Measurements from ENCODE around the gene ABCG4.
"Not testable (repeated sequence)": the region's sequence is repeated elsewhere in the genome, so short reads cannot be mapped to it uniquely, and the experiment has no call there.

The ABCG4 gene

DNA sequence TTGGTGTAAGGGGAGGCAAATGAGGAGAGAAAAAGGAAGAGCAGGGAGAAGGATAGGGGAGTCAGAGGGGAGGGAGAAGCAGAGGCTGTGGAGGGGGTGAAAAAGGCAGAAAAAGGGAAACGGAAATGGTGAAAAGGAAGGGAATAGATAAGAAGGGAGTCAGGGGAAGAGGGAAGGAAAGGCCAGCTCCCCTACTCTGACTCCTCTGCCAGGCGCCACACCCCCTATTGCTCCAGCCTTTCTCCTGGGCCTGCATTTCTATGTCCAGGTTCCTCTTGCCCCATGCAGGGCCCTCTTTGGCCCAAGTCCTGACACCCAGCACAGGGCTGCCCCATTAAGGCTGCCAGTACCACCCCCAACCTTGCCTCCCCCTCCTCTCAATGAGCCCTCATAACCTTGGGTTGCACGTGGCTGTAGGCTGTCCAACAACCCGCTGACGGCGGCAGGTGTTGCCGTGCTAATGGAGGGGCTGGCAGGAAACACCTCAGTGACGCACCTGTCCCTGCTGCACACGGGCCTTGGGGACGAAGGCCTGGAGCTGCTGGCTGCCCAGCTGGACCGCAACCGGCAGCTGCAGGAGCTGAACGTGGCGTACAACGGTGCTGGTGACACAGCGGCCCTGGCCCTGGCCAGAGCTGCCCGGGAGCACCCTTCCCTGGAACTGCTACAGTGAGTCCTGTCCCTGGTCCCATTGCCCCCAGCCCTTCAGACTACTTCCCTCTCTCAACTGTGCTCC lies 33.0 kb downstream of the ABCG4 start:
- DNase-seq (ENCODE audit: low read depth, low spot score), result no peak

DNA sequence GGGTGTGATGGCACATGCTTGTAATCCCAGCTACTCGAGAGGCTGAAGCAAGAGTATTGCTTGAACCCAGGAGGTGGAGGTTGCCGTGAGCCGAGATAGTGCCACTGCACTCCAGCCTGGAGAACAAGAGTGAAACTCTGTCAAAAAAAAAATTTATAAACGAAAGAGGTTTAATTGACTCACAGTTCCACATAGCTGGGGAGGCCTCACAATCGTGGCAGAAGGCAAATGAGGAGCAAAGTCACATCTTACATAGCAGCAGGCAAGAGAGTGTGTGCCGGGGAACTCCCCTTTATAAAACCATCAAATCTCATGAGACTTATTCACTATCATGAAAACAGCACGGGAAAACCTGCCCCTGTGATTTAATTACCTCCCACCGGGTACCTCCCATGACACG lies 35.5 kb downstream of the ABCG4 start:
- DNase-seq (ENCODE audit: low read depth, low spot score), result not testable (repeated sequence)

DNA sequence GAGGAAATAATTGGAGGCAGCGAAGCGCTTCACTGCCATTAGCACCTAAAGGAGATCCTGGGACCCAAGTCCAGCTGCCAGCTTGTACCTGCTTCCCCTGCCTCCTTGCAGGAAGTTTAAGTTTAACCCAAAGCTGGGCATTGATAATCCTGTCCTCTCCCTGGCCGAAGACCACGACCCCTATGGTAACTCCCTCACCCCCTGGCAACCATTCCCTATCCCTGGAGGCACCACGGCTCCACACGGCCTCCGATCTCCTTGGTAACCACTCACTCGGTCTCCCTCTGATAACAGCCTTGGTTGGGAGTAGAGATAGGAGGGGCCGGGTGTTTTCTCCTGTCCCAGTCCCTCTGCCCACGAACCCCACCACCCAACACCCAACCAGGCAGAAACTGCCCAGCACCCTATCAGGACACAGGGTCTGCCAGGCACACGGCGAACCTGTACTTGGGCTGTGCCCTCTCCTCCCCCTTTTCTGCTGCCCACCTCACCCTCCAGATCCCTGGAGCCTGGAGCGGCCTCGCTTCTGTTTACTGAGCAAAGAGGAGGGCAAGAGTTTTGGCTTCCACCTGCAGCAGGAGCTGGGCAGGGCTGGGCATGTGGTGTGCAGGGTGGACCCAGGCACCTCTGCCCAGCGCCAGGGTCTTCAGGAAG lies 37.3 kb downstream of the ABCG4 start:
- DNase-seq (ENCODE audit: low read depth, low spot score), result no peak

DNA sequence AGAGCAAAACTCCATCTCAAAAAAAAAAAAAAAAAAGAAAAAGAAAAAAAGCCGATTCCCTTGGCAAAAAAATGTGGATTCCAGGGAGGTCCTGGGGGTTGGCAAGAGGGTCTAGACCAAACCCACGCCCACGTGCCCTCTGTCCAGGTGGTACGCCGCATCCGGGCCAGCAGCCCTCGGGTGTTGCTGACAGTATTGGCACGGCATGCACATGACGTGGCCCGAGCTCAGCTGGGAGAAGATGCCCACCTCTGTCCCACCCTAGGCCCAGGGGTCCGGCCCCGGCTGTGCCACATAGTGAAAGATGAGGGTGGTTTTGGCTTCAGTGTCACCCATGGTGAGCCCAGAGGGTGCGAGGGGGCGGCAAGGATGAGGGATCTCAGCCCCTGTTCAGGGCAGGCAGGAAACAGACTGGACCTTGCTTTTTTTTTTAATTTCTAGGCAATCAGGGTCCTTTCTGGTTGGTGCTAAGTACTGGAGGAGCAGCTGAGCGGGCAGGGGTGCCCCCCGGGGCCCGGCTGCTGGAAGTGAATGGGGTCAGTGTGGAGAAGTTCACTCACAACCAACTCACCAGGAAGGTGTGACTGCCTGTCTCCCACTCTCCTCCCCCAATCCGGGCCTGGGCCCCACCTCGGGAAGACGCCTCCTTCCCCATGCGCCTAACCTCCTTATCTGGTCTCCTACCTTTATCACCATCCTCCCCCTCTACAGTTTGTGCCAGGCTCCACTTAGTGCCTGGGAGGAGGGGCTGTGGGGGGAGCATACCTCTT lies 38.5 kb downstream of the ABCG4 start:
- DNase-seq (ENCODE audit: low read depth, low spot score), result no peak

DNA sequence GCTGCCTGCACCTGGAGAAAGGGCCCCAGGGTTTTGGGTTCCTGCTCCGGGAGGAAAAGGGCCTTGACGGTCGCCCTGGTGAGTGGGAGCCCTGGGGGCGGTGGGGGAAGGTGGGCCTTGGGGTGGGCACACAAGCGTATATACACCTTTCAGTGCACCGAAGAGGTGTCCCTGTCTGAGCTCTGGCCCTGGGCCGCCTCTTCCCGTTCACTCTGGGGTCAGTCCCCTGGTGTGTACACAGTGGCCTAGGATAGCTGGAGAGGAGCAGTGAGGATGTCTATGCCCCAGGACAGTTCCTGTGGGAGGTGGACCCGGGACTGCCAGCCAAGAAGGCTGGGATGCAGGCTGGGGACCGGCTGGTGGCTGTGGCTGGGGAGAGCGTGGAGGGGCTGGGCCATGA lies 39.2 kb downstream of the ABCG4 start:
- DNase-seq (ENCODE audit: low read depth, low spot score), result no peak

DNA sequence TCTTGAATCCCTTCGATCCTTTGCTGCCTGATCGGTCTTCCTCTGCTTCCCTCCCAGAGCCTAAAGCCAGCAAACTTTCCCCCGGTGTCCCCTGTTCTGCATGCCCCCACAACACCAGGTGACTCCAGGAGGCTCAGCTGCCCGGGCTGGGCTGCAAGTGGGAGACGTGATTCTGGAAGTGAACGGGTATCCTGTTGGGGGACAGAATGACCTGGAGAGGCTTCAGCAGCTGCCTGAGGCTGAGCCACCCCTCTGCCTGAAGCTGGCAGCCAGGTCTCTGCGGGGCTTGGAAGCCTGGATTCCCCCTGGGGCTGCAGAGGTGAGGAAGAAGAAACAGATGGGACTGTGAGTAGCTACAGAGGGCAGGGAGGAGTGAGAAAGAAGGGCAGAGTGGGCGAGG lies 40.0 kb downstream of the ABCG4 start:
- no peak for DNase-seq (ENCODE audit: low read depth, low spot score)

DNA sequence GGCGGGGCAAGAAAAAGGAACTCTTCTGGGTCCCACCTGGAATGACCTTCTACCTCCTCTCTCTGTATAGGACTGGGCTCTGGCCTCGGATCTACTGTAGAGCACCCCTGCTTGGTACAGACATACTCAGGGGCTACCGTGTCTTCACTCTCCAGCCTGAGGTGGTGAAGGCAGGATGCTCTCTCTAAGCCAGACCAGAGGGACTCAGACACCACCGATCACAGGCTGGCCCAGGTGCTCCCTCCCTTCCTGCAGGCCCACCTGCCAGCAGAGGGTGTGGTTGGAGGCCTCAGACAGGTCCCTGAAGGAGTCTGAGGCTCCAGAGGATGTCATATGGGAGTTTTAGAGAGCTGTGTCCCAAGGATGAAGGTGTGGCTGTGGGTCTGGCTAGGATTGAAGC lies 40.5 kb downstream of the ABCG4 start:
- no peak for DNase-seq (ENCODE audit: low read depth, low spot score)

DNA sequence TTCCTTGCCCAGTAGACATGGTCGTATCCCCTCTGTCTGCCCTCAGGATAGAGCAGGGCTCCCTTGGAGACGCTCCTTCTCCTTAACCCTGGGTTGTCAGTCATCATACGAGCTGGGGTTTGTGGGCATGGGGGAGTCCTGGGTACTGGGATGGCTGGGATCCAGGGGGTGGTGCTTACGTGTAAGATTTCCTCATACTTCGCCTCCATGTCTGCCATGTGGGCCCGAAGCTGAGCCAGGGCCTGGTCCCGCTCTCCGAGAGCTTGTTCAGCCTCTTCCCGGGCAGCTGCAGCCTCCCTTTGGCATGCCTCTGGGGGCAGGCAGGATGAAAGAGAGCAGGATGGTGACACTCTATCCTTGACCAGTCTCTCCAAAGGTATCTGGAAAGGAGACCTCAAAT lies 41.7 kb downstream of the ABCG4 start:
- DNase-seq (ENCODE audit: low read depth, low spot score), result no peak

DNA sequence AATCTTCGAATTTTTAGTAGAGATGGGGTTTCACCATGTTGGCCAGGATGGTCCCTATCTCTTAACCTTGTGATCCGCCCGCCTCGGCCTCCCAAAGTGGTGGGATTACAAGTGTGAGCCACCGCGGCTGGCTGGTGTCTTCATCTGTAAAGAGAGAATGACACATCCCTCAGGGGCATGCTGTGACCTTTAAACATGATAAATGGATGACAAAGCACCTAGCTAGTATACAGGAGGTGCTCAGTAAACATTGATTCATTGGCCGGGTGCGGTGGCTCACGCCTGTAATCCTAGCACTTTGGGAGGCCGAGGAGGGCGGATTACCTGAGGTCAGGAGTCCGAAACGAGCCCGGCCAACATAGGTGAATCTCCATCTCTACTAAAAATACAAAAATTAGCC lies 42.4 kb downstream of the ABCG4 start:
- DNase-seq (ENCODE audit: low read depth, low spot score), result not testable (repeated sequence)

DNA sequence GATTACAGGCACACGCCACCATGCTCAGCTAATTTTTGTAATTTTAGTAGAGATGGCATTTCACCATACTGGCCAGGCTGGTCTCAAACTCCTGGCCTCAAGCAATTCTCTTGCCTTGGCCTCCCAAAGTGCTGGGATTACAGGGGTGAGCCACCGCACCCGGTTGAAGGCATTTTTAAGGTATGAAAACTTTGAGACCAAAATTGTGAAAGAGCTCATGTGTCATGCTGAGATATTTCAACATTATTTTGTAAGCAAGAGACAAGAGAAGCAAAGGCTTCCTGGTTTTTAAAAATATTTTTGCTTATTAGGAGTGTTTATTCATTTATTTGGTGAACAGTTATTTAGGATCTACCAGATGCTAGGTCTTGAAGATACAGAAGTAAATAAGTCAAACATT lies 43.3 kb downstream of the ABCG4 start:
- no peak for DNase-seq (ENCODE audit: low read depth, low spot score)

DNA sequence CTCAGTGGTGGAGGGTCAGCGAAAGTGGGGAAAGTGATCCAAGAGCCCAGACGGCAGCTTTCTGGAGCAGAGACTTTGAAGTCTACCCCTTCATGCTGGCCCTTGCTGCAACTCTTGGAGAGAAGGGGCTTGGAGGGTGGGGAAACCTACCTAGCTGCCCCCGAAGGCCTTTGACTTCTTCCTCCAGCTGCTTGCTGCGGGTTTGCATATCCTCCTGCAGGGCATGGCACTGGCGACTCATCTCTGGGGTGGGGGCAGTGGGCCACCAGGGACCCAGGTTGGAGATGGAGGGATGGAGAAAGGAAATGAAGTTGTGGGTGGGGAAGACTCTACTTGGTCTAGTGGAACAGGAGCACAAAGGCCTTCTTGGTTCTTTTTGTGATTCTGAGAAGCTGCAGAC lies 44.1 kb downstream of the ABCG4 start:
- DNase-seq (ENCODE audit: low read depth, low spot score), result no peak

DNA sequence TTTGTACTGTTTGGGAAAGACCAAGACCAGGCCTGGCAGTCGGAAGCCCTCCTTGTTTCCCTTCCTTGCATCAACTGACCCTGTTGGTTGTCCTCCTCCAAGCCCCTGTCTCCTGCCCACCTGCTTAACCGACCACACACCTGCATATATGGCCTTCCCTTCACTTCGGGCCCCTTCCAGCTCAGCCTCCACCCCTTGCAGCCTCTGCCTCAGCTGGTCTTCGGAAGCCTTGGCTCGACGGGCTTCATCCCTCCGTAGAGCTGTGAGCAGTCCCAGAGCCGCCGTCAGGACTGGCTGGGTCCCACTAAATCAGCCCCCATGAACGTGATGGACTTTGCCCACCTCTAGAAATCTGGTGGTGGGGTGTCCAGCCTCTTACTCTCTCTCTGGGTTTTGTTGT lies 44.8 kb downstream of the ABCG4 start:
- DNase-seq (ENCODE audit: low read depth, low spot score), result no peak

DNA sequence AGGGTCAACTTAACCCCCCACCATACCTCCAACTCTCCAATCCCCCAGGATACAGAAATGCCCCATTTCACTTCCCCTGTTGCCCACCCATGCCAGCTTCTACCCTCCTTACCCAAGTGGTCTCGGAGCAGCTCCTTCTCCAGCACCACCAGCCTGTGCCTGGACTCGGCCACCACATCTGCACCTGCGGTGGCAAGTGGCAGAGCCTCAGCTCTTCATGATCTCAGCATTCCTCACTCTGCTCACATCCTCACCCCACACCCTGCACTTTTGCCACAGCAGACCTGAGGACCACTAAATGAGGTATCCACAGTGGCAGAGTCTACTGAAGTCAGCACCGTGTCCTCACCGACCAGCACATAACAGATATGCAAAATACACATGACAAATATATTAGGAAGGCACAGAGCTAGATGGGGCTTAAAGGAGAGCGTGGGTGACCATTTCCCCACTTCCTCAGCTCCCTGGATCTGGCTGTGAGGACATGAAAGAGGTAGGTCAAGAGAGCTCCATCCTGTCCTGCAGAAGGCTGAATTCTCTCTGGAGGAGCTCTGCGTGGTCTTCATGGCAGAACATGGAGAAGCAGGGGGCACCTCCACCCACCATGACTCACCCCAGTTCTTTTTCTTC lies 46.1 kb downstream of the ABCG4 start:
- DNase-seq (ENCODE audit: low read depth, low spot score), result no peak

DNA sequence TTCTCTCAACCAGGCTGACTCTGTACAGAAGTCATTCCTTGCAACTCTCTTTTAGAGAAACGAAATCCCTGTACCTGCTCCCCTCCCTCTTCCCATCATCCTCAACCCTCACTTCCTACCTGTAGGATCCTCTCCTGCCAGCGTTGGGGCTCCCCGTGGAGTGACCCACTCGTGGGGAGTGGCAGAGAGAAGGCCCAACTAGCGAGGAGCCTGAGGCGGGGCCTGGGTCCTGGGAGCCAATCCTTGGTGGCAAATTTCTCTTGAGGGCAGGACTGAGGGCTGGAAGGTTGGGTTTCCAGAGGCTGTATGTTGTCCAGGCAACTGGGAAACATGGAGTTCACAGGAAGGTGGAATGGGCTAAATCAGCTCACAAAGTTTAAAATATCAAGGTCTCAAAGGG lies 46.8 kb downstream of the ABCG4 start:
- no peak for DNase-seq (ENCODE audit: low read depth, low spot score)

DNA sequence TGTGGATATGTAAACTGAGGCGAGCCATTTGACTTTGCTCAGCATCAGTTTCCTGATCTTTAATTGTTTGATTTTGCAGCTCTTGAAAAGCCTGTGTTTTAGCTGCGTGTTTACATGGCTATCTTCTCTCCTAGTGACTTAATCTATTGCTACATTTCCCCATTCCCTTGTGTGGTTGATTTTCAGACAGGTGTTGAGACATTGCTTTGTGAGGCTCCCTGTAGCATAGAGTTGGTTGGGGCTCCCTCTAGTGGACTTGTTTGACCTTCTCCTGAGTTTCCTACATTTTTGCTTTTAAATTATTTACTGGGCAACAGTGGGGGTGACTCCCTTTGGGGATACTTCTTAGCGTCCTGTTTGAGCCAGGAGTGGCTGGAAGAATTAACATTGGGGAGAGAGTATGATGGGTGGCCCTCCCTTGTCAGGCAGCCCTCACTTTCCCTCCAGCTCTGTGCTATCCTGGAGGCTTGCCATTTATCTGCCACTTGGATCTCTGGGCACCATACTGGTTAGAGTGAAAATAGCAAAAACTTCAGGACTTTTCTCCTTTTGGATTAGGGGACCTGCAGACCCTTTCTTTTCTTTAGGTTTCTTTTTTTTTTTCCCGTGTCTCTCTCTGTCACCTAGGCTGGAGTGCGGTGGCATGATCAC lies 48.1 kb downstream of the ABCG4 start:
- DNase-seq (ENCODE audit: low read depth, low spot score), result peak; percentile 48

DNA sequence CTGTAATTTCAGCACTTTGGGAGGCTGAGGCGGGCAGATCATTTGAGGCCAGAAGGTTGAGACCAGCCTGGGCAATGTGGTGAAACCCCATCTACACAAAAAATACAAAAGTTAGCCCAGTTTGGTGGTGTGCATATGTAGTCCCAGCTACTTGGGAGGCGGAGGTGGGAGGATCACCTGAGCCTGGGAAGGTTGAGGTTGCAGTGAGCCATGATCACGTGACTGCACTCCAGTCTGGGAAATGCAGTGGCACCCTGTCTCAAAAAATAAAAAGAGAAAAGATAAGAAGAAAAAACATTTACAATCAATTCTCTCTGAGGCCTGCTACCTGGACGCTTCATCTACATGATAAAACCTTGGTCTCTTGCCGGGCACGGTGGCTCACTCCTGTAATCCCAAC lies 50.1 kb downstream of the ABCG4 start:
- no peak for DNase-seq (ENCODE audit: low read depth, low spot score)

DNA sequence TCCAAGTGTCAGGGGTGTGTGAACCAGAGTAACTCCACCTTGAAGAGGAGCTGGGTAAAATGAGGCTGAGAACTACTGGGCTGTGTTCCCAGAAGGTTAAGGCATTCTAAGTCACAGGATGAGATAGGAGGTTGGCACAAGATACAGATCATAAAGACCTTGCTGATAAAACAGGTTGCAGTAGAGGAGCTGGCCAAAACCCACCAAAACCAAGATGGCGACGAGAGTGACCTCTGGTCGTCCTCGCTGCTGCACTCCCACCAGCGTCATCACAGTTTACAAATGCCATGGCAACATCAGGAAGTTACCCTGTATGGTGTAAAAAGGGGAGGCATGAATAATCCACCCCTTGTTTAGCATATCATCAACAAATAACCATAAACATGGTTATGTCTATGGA lies 52.4 kb downstream of the ABCG4 start:
- not testable (repeated sequence) for DNase-seq (ENCODE audit: low read depth, low spot score)

DNA sequence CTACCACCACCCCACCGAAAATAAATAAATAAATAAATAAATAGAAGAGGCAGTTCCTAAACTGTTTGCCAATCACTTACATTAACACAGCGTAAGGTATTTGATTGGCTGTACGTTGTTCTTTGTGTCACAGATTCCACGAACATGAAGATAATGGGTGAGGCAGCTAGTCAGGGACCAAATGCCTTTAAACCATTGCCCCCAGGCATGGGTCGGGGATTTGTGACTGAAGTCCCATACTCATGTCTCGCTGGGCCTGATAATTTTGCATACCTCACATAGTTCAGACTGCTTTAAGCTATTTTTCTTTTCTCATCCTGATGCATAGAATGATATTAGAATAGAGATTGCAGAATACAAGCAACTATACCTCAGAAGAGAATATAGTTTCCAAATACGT lies 53.7 kb downstream of the ABCG4 start:
- no peak for DNase-seq (ENCODE audit: low read depth, low spot score)

DNA sequence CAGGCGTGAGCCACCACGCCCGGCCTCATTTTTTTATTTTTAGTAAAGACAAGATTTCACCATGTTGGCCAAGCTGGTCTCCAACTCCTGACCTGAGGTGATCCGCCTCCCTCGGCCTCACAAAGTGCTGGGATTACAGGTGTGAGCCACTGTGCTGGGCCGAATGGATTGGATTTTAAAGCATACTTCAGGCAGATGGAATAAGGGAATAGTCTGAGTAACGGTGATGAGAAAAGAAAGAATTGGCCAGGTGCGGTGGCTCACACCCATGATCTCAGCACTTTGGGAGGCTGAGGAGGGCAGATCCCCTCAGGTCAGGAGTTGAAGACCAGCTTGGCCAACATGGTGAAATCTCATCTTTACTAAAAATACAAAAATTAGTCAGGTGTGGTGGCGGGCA lies 55.2 kb downstream of the ABCG4 start:
- DNase-seq (ENCODE audit: low read depth, low spot score), result no peak

DNA sequence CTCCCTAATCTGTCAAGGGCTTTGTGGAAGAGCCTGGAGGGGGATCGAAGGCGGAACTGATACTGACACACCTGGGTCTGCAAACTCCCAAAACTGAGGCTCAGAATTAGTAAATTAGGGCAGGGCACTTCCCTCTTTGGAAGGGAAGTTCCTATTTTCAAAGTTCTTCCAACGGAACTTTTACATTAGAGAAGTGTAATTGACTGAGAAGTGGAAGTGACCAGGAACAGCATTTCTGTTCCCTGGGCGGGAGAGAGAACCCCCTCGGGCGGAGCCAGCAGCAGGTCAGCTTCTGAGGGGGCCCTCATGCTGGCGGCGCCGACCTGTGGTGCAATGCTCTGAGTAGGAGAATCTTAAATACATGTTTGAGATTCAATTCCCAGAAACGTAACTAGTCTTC lies 56.2 kb downstream of the ABCG4 start:
- DNase-seq (ENCODE audit: low read depth, low spot score), result no peak

DNA sequence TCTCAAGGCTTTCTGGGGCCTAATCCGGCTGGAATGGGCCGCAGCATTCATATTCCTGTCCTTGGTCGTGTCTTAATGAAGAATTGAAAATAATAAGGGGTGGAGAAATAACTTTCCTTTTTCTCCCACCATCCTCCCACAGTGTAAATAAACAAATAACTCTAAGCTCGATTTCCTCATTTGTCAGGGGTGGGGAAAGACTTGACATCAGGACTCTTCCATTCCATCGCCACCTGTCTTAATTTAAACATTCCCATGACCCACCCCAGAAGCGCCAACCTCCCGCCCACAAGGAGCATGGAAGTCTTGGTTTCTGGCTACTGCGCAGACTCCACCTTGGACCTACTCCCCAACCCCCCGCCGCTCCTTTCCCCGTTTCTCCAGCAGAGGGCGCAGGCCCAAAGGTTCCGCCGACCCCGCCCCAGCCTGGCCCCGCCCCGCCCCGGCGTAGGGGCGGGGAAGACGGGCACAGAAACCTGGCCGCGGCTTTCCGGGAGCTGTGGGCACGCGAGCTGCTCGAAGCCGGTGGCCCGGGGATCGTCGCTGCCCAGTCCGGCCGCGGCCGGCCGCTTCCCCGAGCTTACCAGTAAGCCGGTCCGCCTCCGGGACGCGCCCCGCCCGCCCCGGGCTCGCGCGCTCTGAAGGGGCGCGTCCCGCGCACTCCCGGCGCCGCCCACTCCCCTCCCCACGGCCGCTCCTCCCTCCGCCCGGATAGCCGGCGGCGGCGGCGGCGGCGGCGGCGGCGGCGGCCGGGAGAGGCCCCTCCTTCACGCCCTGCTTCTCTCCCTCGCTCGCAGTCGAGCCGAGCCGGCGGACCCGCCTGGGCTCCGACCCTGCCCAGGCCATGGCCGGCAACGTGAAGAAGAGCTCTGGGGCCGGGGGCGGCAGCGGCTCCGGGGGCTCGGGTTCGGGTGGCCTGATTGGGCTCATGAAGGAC lies 57.0 kb downstream of the ABCG4 start, which contains the start of gene CBL:
CBL (plus strand) TSS at position 766 of the 937 bp plus-strand sequence; CDS start at position 845, 79 bp downstream.
- DNase-seq (ENCODE audit: low read depth, low spot score), result peak; percentile 95
